HG03565 (cell line): ENCODE data around the gene GANAB.
"Not testable (repeated sequence)": the region's sequence is repeated elsewhere in the genome, so short reads cannot be mapped to it uniquely, and the experiment has no call there.

Experiments used
- ATAC-seq: cut with Tn5 transposase; IDR thresholded peaks from one replicate; pipeline ENCODE4 v1.9.1; 2021; ENCODE audit warnings: mild to moderate bottlenecking, moderate library complexity; ENCODE audit not compliant: unreplicated experiment

The GANAB gene

GRCh38 chr11:62669420-62670161, 23.2 kb upstream of the GANAB start:
- ATAC-seq: no peak

DNA sequence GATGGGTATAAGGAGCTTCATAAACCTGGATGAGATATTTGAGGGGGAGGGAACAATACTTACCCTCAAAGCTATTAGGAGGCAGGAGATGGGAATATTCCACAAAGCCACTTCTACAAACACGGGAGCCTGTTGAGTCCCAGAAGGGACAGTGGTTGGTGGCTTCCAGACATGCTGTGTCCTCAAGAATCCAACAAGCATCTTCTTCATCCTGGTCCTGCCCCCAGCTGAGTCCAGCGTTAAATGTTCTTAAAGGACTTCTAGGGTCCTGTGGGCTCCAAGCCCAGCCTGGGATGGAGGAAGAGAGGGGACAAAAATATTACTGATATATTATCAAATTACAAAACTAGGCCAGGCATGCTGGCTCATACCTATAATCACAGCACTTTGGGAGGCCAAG, 21.0 kb upstream of the GANAB start:
- ATAC-seq: no peak

DNA sequence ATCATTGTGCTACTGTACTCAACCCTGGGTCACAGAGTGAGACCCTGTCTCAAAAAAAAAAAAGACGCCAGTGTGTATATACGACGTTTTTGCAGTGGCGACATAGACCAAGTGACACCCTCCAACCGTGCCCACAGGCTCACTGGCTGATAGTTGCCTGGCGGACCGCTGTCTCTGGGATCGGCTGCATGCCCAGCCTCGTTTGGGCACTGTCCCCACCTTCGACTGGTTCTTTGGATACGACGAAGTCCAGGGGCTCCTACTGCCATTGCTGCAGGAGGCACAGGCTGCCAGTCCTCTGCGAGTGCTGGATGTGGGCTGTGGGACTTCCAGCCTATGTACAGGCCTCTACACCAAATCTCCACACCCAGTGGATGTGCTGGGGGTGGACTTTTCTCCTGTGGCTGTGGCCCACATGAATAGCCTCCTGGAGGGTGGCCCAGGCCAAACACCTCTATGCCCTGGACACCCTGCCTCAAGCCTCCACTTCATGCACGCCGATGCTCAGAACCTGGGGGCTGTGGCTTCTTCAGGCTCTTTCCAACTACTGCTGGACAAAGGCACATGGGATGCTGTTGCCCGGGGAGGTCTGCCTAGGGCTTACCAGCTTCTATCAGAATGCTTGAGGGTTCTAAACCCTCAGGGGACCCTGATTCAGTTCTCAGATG, 20.0 kb upstream of the GANAB start:
- ATAC-seq: no peak

DNA sequence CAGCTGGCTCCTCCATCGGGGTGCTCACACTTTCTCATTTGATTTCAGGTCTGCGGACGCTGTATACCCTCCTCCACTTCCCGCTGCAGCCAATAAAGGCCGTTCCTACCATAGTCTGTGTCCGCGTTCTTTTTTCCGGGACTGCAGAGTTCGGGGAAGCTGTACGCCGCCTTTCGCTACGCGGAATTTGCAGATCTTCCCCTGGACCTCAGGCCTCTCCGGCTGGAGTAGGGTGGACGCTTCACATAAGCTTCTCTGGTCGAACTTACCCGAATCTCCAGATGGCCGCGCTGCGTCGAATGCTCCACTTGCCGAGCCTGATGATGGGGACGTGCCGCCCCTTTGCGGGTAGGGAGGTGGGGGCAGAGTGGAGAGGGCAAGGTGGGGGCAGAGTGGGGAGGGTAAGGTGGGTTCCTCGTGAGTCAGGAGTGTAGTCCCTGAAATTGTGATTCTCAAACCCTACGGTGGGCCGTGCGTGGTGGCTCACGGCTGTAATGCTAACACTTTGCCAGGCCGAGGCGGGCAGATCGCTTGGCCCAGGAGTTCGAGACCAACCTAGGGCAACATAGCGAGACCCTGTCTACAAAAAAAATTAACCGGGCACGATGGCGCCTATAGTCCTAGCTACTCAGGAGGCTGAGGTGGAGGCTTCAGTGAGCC, 19.3 kb upstream of the GANAB start:
- no peak for ATAC-seq

- ATAC-seq: peak; percentile 66
Observed at GRCh38 chr11:62665075-62665598, 18.7 kb upstream of the GANAB start, which contains the start of the genes C11orf98 and CSKMT. C11orf98 (minus strand) TSS chr11:62665210; CDS start chr11:62665169, 41 bp downstream. CSKMT (plus strand) TSS chr11:62665312; CDS start chr11:62665880, 568 bp downstream.

DNA sequence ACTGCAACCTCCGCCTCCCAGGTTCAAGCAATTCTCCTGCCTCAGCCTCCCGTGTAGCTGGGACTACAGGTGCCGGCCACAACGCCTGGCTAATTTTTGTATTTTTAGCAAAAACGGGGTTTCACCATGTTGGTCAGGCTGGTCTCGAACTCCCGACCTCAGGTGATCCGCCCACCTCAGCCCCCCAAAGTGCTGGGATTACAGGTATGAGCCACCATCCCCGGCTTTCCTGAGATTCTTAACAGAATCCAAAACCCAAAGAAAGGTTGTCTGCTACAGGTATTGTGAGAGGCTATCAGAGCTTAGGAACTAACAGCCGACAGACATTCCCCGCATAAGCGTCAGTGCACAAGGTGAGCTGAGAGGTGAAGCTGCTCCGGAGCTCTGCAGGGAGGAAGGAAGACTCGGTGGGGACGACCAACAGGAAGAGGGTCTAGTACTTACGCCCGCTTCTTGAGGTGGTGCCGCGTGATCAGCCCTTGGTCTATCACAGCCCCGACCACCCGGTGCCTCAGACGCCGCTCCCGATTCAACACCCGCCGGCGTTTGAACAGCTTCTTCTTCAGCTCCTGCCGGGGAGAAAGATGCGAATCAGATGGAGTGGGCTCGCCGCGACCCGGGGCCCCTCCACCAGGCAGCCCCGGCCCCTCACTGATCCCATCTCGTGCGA, 18.1 kb upstream of the GANAB start:
- ATAC-seq: peak; percentile 14

- no peak for ATAC-seq
Observed at GRCh38 chr11:62656796-62657429, 10.5 kb upstream of the GANAB start.

- ATAC-seq: no peak
Observed at GRCh38 chr11:62654297-62654696, 7.9 kb upstream of the GANAB start.

GRCh38 chr11:62652161-62653006, 6.0 kb upstream of the GANAB start:
- no peak for ATAC-seq

GRCh38 chr11:62650283-62650682, 3.9 kb upstream of the GANAB start:
- not testable (repeated sequence) for ATAC-seq

DNA sequence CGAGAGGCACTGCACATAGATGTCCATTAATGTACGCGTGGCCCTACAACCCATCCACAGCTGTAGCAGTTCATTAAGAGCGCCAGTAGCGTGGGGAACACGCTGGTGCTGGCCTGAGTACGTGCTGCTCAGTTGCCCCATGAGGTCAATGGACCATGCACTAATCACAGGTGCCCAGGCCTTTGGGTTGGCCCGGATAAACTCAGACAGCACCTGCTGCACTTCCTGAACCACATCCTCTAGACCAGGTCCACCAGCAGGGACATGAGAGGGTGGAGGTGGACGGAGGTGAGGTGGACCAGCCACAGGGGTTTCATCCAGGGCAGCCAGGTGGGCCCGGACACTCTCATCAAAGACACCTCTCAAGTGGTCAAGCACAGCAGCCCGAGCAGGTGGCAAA, 3.1 kb upstream of the GANAB start:
- ATAC-seq: no peak

DNA sequence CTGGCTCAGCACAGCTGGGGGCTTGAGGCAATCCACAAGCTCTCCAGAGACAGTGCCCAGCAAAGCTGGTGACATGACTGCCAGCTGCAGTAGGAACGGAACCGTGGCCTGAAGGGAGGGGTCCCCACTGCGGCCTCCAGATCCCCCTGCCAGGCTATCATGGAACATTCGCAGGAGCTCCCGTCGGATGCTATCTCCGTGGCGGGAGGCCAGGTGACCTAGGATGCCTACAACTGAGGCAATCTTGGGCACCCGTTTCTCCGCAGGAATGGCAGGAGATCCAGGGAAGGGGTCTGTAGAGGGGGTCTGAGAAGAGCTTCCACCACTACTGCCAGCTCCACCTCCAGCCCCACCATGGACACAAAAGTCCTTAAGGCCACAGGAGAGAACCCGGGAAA, 2.6 kb upstream of the GANAB start:
- ATAC-seq: no peak

DNA sequence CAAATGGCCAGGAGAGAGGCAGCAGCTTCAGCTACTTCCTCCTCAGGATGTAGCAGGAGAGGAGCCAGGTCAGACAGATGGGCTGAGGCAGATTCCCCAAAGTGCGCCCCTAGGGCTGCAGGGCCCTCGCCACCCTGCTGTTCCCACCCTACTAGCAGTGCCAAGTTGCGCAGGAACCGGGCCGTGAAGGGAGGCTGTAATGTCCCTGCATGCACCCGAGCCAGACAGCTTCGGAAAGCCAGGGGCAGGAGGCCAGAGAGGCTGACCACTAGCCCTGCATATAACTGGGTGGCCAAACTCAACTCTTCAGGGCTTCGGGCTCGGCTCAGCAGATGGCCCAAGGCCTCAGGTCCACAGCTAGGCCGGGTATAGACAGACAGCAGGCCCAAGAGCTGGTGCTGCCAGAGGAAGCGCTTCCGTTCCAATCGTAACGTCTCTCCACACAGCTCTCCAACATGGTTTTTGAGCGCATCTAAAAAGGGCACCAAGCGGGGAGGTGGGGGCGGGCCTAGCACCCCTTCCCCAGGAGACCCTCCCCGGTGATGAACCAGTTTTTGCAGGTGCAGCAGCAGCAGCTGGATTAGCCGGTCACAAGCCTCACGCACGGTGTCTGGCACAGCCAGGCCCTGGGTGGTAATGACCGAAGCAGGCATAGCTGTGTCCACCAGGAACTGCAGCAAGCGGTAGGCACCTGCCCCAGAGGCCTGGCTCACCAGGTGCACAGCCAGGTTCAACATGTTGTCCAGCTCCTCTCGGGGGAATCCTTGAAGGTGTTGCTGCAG, 2.0 kb upstream of the GANAB start:
- no peak for ATAC-seq

- ATAC-seq: no peak
Observed at GRCh38 chr11:62647609-62648005, 1.2 kb upstream of the GANAB start.

DNA sequence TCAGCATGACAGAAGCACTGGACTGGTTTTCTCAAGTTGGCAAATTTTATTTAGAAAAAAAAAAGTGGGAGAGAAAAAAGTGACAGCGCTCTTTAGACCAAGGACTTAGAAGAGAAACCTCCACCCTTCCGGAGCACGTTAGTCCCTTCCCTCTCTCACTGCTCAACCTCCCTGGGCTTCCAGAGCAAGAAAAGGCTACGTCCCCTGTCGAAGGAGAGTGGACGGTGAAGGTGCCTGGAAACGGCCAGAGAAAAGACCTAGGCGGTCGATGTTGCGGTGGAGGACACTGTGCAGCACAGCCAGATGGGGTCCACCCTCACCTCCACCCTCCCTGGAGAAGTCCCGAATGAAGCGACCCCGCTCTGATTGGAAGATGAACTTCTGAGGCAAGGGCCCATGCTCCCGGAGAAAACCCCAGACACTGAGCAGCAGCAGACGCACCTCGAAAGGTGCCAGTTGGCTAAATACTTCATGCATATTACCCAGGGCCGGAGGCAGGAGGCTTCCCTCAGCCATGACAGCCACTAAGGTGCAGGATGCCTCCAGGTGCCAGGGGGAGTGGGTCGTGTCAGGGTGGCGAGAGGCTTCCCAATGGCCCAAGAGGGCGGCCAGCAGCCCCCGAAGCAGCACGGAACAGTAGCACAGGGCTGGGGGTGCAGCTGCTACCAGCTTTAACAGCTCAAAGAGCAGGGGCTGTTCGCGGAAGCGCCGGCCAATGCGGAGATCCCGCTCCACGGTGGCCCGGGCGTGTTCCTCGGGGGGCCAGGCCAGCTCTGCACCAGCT, 604 bp upstream of the GANAB start:
- ATAC-seq: no peak

- no peak for ATAC-seq
Observed at GRCh38 chr11:62645671-62645945, 805 bp downstream of the GANAB start.

GRCh38 chr11:62644220-62644619, 2.2 kb downstream of the GANAB start:
- ATAC-seq: no peak

DNA sequence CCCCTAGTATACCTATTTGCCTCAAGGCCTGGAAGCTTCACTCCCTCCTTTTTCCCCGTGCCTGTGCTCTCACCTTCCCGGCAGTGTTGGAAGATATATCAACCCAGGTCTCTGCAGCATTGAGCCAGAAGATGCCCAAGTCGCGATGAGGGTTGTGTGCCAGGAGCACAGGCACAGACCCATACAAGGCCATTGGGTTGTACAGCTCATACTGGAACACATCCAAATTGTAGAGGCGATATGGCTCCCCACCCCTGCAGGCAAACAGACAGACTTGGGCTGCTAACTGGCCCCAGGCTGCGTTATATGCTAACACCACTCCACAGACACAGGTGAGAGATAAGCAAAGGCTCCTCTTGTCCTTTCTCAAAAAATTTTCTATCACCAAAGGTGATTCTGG, 13.9 kb downstream of the GANAB start:
- ATAC-seq: no peak
